A549 (cell line): ENCODE measurements around the gene COL4A6.

Experiments
- ATOH8 ChIP-seq: fragments of 250-450 bp; sonication (Bioruptor Pico); IDR thresholded peaks from 2 replicates; pipeline ENCODE4 v1.5.0; 2020; ENCODE audit warnings: low read depth, mild to moderate bottlenecking, moderate library complexity
- BHLHE40 ChIP-seq: IDR thresholded peaks from 2 replicates; pipeline ENCODE4 v1.6.1; 2012; ENCODE audit warnings: low read depth, low read length, inconsistent platforms
- CTCF ChIP-seq: fragments of >200 bp; sonication (Bioruptor Twin); formaldehyde crosslinking; IDR thresholded peaks from 3 replicates; pipeline ENCODE4 v1.5.1; 2016
- EHMT2 ChIP-seq: fragments of 200-600 bp; sonication (generic); IDR thresholded peaks from 2 replicates; pipeline ENCODE4 v1.6.1; 2016; ENCODE audit warnings: antibody characterized with exemption, low read depth, mild to moderate bottlenecking, moderate library complexity
- EP300 ChIP-seq, 2 experiments: fragments of >200 bp; sonication (Bioruptor Twin); formaldehyde crosslinking; IDR thresholded peaks; 2 replicates in 1 of 2; 3 replicates in 1 of 2; pipeline ENCODE4 v1.6.1; 2016 to 2017
- HDAC2 ChIP-seq: fragments of 200-600 bp; sonication (generic); IDR thresholded peaks from 2 replicates; pipeline ENCODE4 v1.6.1; 2016
- HOXA7 ChIP-seq: fragments of 250-450 bp; sonication (Bioruptor Pico); IDR thresholded peaks from 2 replicates; pipeline ENCODE4 v1.5.0; 2020; ENCODE audit warnings: mild to moderate bottlenecking, moderate library complexity
- KDM1A ChIP-seq: fragments of 200-600 bp; sonication (generic); IDR thresholded peaks from 2 replicates; pipeline ENCODE4 v1.6.1; 2016; ENCODE audit warnings: low read depth, mild to moderate bottlenecking
- MAX ChIP-seq: IDR thresholded peaks from 2 replicates; pipeline ENCODE4 v1.6.1; 2012
- PHF8 ChIP-seq: fragments of 200-600 bp; sonication (generic); IDR thresholded peaks from 2 replicates; pipeline ENCODE4 v1.6.1; 2016; ENCODE audit warnings: low read depth, mild to moderate bottlenecking, antibody characterized with exemption, moderate library complexity, borderline replicate concordance
- POLR2A ChIP-seq: IDR thresholded peaks from 2 replicates; pipeline ENCODE4 v1.6.1; 2012; ENCODE audit warnings: mild to moderate bottlenecking, low read length
- RAD21 ChIP-seq, 2 experiments: fragments of >200 bp in 1 of 2; sonication (Bioruptor Twin) in 1 of 2; formaldehyde crosslinking in 1 of 2; IDR thresholded peaks in 1 of 2; conservative IDR thresholded peaks in 1 of 2; 2 replicates in 1 of 2; 3 replicates in 1 of 2; pipeline ENCODE4 v1.6.1; 2012 to 2018; ENCODE audit warnings: inconsistent platforms in 1 of 2
- SMC3 ChIP-seq: fragments of >200 bp; sonication (Bioruptor Twin); formaldehyde crosslinking; IDR thresholded peaks from 3 replicates; pipeline ENCODE4 v1.6.1; 2018; ENCODE audit warnings: inconsistent platforms

DNA sequence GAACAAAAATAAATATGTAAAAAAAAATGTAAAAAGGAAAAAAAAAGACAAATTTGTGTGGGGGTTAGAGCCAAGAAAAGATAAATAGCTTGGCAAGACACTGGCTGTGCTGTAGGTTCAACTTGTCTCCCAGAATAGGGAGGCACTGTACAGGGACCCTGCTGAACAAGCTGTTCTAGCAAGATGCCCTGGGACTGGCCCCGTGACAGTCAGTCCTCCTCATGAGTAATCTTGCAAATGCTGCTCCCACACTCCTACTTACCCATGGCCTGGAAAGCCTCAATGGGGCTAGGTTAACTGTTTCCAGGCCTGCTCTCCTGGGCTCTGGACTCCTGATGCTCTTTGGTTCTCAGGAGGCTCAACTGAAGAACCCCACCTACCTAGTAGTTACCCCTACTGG lies 239.8 kb downstream of the COL4A6 start:
- TF ChIP-seq HDAC2: no peak
- no peak for TF ChIP-seq POLR2A
- no peak for TF ChIP-seq CTCF
- TF ChIP-seq RAD21 (conservative IDR thresholded peaks at IDR 0.05 in 1 of 2, IDR thresholded peaks at IDR 0.05 in 1 of 2): no peak
- TF ChIP-seq EP300 (IDR thresholded peaks at IDR 0.05): no peak
- no peak for TF ChIP-seq PHF8
- TF ChIP-seq BHLHE40: no peak
- no peak for TF ChIP-seq MAX
- TF ChIP-seq KDM1A: no peak
- no peak for TF ChIP-seq EHMT2
- no peak for TF ChIP-seq HOXA7 (CRISPR knock-in tag)
- TF ChIP-seq SMC3: no peak
- no peak for TF ChIP-seq ATOH8
